ENCODE data around the gene TUB. TPM values are rescaled to one million over a fixed set of nuclear protein-coding genes. Genes with fewer than 3 reads are reported as not detected.

Gene TUB
- total RNA-seq, 4 donors from 2014 or later, result 8.2 to 19.0 (median 13.4) TPM

- no peak for TF ChIP-seq CTCF (IDR thresholded peaks at IDR 0.05)
- TF ChIP-seq EP300 (IDR thresholded peaks at IDR 0.05), result no peak
- no peak for TF ChIP-seq POLR2AphosphoS5 (IDR thresholded peaks at IDR 0.05)
- no peak for TF ChIP-seq POLR2A (IDR thresholded peaks at IDR 0.05)
- Histone ChIP-seq H3K4me1 (peaks cover 0 to 13% (median 3%) of the 10 kb centered on the region in 3 donors), H3K9me3 (no peaks in the 10 kb centered on the region), H3K4me3 (no peak overlapping the region), H3K36me3 (no peaks in the 10 kb centered on the region), H3K27me3 (no peaks in the 10 kb centered on the region), H3K27ac (no peak overlapping the region)
- 90% methylated on average over 2 of the region's 5 CpGs; no CpG with 5 or more reads in 1 of the 2 donors for WGBS, 2 donors (ENCODE audit: low coverage in 1 of 2)
- ATAC-seq, result no peak
Measured at GRCh38 chr11:8036002-8036802, 44.8 kb upstream of the TUB start.

- no peak for ATAC-seq
- WGBS, 2 donors (ENCODE audit: low coverage in 1 of 2), result 80 to 100% methylated on average over 1 to 4 of the region's 5 CpGs
- Histone ChIP-seq H3K9me3 (no peaks in the 10 kb centered on the region), H3K27me3 (no peaks in the 10 kb centered on the region), H3K4me3 (no peak overlapping the region), H3K36me3 (no peaks in the 10 kb centered on the region), H3K27ac (no peak overlapping the region), H3K4me1 (peaks cover 0 to 13% (median 3%) of the 10 kb centered on the region in 3 donors)
- TF ChIP-seq CTCF (IDR thresholded peaks at IDR 0.05) (no peak), EP300 (IDR thresholded peaks at IDR 0.05) (no peak), POLR2A (IDR thresholded peaks at IDR 0.05) (no peak), POLR2AphosphoS5 (IDR thresholded peaks at IDR 0.05) (no peak)
Measured at GRCh38 chr11:8036986-8037385, 44.0 kb upstream of the TUB start.

- Histone ChIP-seq H3K27me3 (no peaks in the 10 kb centered on the region), H3K4me3 (no peak overlapping the region), H3K27ac (no peak overlapping the region), H3K9me3 (no peaks in the 10 kb centered on the region), H3K4me1 (peaks cover 0 to 5% (median 0%) of the 10 kb centered on the region in 3 donors), H3K36me3 (no peaks in the 10 kb centered on the region)
- WGBS, 2 donors (ENCODE audit: low coverage in 1 of 2), result 83 to 90% methylated on average over 1 to 2 of the region's 8 CpGs
- ATAC-seq, result no peak
- TF ChIP-seq CTCF (IDR thresholded peaks at IDR 0.05) (no peak), POLR2A (IDR thresholded peaks at IDR 0.05) (no peak), POLR2AphosphoS5 (IDR thresholded peaks at IDR 0.05) (no peak), EP300 (IDR thresholded peaks at IDR 0.05) (no peak)
Measured at GRCh38 chr11:8038393-8038792, 42.6 kb upstream of the TUB start.

- ATAC-seq, result no peak
- H3K4me3 ChIP-seq, result no peak overlapping the region
- TF ChIP-seq EP300 (IDR thresholded peaks at IDR 0.05) (no peak), CTCF (IDR thresholded peaks at IDR 0.05) (no peak), POLR2AphosphoS5 (IDR thresholded peaks at IDR 0.05) (no peak), POLR2A (IDR thresholded peaks at IDR 0.05) (no peak)
- no peaks in the 10 kb centered on the region for H3K36me3 ChIP-seq
- no peak overlapping the region for H3K27ac ChIP-seq
- no peaks in the 10 kb centered on the region for H3K4me1 ChIP-seq
- no peaks in the 10 kb centered on the region for H3K9me3 ChIP-seq
- 83 to 100% methylated on average over 1 to 8 of the region's 12 CpGs for WGBS, 2 donors (ENCODE audit: low coverage in 1 of 2)
- no peaks in the 10 kb centered on the region for H3K27me3 ChIP-seq
Measured at GRCh38 chr11:8038811-8039529, 42.0 kb upstream of the TUB start.
